ENCODE measurements around the gene MS4A2. TPM values are rescaled to one million over a fixed set of nuclear protein-coding genes. Genes with fewer than 3 reads are reported as not detected.
"Not testable (repeated sequence)": the region's sequence is repeated elsewhere in the genome, so short reads cannot be mapped to it uniquely, and the experiment has no call there.

MS4A2 gene
- total and polyA plus RNA-seq, 2 donors, result 1.3 to 17.3 TPM

DNA sequence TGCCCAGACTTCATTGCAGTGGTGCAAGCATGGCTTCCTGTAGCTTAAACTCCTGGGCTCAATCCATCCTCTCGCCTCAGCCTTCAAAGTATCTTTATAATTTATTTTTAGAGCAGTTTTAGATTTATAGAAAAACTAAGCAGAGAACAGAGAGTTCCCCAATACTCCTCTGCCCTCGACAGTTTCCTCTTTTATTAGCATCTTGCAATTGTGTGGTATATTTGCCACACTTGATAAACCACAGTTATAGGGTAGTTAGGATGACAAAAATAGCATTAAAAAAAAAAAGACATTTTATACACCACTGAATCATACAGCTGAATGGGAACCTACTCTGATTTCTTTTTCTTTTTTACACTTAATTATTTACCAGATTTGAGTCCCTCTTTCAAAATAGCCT is 31.2 kb downstream of the MS4A2 start:
- Histone ChIP-seq H3K27ac (ENCODE audit: low read depth) (no peak overlapping the region), H3K36me3 (ENCODE audit: insufficient read depth) (no peaks in the 10 kb centered on the region), H3K4me3 (ENCODE audit: low read depth, low read length) (no peak overlapping the region), H3K4me1 (ENCODE audit: insufficient read depth) (no peaks in the 10 kb centered on the region)
- WGBS, result 62% methylated on average over 2 of the region's 2 CpGs
- no peak for DNase-seq (ENCODE audit: extremely low spot score)

DNA sequence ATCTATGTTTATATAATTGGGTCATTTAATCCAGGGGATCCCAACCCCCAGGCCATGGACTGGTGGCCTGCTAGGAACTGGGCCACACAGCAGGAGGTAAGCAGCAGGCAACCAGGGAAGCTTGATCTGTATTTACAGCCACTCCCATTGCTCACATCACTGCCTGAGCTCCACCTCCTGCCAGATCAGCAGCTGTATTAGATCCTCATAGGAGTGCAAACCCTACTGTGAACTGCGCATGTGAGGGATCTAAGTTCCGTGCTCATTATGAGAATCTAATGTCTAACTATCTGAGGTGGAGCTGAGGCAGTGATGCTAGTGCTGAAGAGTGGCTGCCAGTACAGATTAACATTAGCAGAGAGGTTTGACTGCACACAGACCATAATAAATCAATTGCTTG is 32.8 kb downstream of the MS4A2 start:
- 43% methylated on average over 2 of the region's 2 CpGs for WGBS
- Histone ChIP-seq H3K36me3 (ENCODE audit: insufficient read depth) (no peaks in the 10 kb centered on the region), H3K4me3 (ENCODE audit: low read depth, low read length) (no peak overlapping the region), H3K27ac (ENCODE audit: low read depth) (no peak overlapping the region), H3K4me1 (ENCODE audit: insufficient read depth) (no peaks in the 10 kb centered on the region)
- no peak for DNase-seq (ENCODE audit: extremely low spot score)

DNA sequence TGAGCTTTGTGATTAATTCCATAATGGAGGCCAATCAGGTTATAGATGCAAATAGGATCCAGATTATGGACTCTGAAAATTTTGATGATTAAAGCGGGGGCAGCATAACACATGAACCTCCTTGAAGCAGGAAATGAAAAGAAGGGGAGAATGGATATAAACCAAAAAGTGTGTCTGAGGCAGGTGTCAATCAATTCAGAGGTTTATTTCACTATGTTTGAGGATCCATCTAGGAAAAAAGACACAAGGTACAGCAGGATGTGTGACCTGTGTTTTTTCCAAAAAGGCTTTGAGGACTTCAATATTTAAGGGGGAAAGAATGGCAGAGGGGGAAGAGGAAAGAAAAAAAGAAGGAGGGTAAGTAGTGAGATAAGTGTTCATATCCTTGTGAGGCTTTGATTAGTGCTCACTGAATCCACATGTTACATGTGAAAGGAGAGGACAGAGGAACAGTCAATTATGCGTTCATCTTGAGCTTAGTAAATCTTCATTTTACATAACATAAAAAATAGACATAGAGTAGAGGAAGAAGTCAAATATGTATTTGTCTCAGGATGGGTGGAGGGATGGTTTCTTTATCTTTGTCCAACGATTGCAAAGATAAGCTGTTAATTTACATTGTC is 34.1 kb downstream of the MS4A2 start:
- DNase-seq (ENCODE audit: extremely low spot score), result no peak
- Histone ChIP-seq H3K4me1 (ENCODE audit: insufficient read depth) (no peaks in the 10 kb centered on the region), H3K4me3 (ENCODE audit: low read depth, low read length) (no peak overlapping the region), H3K27ac (ENCODE audit: low read depth) (no peak overlapping the region), H3K36me3 (ENCODE audit: insufficient read depth) (no peaks in the 10 kb centered on the region)
- WGBS, result 71% methylated on average over 3 of the region's 3 CpGs

DNA sequence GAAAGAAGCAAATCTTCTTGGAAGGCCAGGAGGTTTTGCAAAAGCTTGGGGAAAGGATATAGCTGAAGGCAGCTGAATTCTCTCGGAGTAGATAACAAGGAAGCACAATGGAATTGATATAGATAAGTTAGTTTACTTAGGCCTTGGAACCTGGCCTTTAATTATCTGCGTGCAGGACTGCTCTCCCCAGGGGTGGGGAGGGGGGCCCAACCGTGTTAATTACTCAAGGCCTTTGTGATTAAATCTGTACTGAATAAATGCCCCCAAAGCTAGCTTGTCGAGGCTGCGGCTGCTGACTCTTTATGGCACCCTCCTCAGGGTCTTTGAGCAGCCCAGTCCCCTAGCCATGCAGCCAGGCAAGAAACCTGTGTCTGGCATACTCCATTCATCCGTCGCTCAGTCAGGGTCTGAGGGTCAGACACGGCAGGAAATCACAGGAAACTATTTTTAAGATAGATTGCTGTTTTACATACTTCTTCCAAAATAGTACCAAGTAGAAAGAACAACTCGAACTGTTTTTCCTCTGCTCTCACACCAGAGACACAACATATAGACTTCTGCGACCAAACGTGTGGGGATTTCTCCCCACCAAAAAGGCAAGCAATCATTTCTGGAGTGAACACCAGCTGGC is 36.5 kb downstream of the MS4A2 start:
- H3K4me1 ChIP-seq (ENCODE audit: insufficient read depth), result no peaks in the 10 kb centered on the region
- WGBS, result 38% methylated on average over 11 of the region's 11 CpGs
- no peaks in the 10 kb centered on the region for H3K36me3 ChIP-seq (ENCODE audit: insufficient read depth)
- no peak overlapping the region for H3K4me3 ChIP-seq (ENCODE audit: low read depth, low read length)
- no peak for DNase-seq (ENCODE audit: extremely low spot score)
- no peak overlapping the region for H3K27ac ChIP-seq (ENCODE audit: low read depth)

DNA sequence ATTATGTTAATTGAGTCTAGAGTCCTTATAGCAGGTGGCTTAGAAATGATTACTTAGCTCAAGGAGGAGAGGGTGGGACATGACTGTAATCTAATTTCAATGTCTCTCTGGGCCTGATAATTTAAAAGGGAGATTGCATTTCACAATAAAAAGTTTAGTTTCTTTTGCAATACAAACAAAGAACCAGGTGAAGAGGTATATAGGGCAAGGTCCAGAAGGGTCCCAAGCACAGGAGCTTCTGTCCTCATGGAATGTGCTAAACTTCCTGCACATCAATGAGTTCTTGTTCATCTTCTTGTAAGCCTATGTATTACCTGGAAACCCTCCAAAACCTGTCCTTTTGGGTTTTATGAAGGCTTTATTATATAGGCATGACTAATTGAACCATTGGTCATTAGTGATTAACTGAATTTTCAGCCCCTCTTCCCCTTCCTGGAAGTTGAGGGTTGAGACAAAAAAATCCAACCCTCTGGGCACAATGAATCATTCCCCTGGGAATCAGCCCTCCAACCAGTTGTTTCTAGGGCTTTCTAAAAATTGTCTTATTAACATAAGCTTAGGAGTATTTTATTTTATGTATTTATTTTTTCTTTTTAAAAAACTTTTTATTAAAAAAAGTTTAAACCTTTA is 37.6 kb downstream of the MS4A2 start:
- Histone ChIP-seq H3K27ac (ENCODE audit: low read depth) (no peak overlapping the region), H3K4me1 (ENCODE audit: insufficient read depth) (no peaks in the 10 kb centered on the region), H3K36me3 (ENCODE audit: insufficient read depth) (no peaks in the 10 kb centered on the region), H3K4me3 (ENCODE audit: low read depth, low read length) (no peak overlapping the region)
- no peak for DNase-seq (ENCODE audit: extremely low spot score)

DNA sequence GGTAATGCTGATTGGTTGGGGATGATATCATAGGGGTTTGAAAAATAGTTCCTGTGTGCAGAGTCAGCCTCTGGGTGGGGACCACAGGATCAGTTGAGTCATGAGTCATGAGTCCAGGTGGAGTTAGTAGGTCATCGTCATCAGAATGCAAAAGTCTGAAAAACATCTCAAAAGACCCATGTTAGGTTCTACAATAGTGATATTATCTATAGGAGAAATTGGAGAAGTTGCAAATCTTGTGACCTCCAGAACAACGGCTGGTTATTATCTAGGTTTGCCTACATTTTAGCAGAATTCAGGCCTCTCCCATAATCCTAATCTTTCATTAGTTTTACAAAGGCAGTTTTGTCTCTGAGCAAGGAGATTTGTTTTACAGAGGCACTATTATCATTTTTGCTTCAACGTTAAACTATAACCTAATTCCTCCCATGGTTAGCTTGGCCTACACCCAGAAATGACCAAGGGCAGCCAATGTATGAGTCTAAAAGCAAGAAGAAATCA is 38.9 kb downstream of the MS4A2 start:
- no peak overlapping the region for H3K27ac ChIP-seq (ENCODE audit: low read depth)
- no peak for DNase-seq (ENCODE audit: extremely low spot score)
- H3K4me1 ChIP-seq (ENCODE audit: insufficient read depth), result no peaks in the 10 kb centered on the region
- whole genome bisulfite sequencing, result 55% methylated on average over 3 of the region's 3 CpGs
- H3K4me3 ChIP-seq (ENCODE audit: low read depth, low read length), result no peak overlapping the region
- H3K36me3 ChIP-seq (ENCODE audit: insufficient read depth), result no peaks in the 10 kb centered on the region

DNA sequence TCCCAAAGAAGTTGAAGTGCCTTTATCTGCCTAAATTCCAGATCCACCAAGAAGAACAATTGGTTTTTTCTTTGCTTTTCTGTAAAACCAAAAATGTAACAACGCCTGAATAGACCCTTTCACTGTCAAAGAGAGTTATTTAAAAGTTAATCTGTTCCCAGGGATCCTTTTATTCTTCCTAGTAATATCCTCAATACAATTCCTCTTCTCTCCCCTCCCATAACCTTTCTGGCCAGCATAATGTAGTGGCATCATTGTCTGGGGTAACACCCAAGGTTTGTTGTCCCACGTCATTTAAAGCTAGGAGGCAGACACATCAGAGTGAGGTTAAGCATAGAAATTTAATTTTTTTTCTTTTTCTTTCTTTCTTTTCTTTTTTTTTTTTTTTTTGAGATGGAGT is 39.9 kb downstream of the MS4A2 start:
- no peak for DNase-seq (ENCODE audit: extremely low spot score)
- Histone ChIP-seq H3K27ac (ENCODE audit: low read depth) (no peak overlapping the region), H3K4me3 (ENCODE audit: low read depth, low read length) (no peak overlapping the region), H3K4me1 (ENCODE audit: insufficient read depth) (no peaks in the 10 kb centered on the region), H3K36me3 (ENCODE audit: insufficient read depth) (no peaks in the 10 kb centered on the region)
- 85% methylated on average over 2 of the region's 2 CpGs for WGBS

DNA sequence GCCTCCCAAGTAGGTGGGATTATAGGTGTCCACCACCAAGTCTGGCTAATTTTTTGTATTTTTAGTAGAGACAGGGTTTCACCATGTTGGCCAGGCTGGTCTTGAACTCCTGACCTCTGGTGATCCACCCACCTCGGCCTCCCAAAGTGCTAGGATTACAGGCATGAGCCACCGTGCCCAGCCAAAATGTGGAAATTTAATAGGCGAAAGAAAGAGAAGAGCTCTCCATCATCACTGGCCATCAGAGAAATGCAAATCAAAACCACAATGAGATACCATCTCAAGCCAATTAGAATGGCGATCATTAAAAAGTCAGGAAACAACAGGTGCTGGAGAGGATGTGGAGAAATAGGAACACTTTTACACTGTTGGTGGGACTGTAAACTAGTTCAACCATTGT is 40.4 kb downstream of the MS4A2 start:
- not testable (repeated sequence) for H3K27ac ChIP-seq (ENCODE audit: low read depth); H3K4me1 ChIP-seq (ENCODE audit: insufficient read depth); H3K4me3 ChIP-seq (ENCODE audit: low read depth, low read length); DNase-seq (ENCODE audit: extremely low spot score); H3K36me3 ChIP-seq (ENCODE audit: insufficient read depth)
- WGBS, result 96% methylated on average over 4 of the region's 4 CpGs

DNA sequence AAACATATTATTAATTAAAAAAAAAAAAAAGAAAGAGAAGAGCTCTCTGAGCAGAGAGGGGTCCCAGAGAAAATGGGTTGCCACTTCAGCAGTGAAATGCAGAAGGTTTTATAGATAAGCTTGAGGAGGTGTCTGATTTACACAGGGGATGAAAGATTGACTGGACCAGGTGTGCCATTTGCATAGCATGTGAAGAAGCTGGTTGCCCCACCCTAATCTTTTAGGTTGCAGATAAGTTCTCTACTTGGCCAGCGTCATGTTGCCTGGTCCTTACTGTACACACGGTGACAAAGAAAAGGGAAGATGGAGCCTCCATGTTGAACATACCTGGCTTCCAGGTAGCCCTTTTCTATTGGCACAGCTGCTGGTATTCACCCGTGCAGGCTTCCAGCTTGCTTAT is 41.4 kb downstream of the MS4A2 start:
- H3K4me3 ChIP-seq (ENCODE audit: low read depth, low read length), result no peak overlapping the region
- DNase-seq (ENCODE audit: extremely low spot score), result no peak
- H3K27ac ChIP-seq (ENCODE audit: low read depth), result no peak overlapping the region
- no peaks in the 10 kb centered on the region for H3K4me1 ChIP-seq (ENCODE audit: insufficient read depth)
- no peaks in the 10 kb centered on the region for H3K36me3 ChIP-seq (ENCODE audit: insufficient read depth)
- 77% methylated on average over 3 of the region's 3 CpGs for WGBS

DNA sequence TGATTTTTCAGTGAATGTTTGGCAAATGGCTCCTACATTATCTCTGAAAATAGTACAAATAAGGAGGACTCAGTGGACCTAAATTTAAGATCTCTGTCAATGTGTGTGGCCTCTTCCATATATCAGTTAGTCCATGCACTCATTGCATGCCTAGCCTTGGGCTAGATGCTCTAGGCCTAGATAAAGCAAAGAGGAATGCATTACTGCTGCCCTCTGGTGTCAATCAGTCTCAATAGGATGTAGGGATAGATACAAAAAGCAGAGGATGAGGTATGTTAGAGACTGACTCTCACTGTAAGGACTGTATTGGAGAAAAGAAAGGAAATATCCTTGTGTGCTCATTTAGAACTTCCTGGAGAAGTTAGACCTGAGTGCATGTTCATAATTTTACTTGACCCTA is 42.0 kb downstream of the MS4A2 start:
- DNase-seq (ENCODE audit: extremely low spot score), result peak; percentile 31
- no peaks in the 10 kb centered on the region for H3K4me1 ChIP-seq (ENCODE audit: insufficient read depth)
- no peak overlapping the region for H3K4me3 ChIP-seq (ENCODE audit: low read depth, low read length)
- no peak overlapping the region for H3K27ac ChIP-seq (ENCODE audit: low read depth)
- H3K36me3 ChIP-seq (ENCODE audit: insufficient read depth), result no peaks in the 10 kb centered on the region

DNA sequence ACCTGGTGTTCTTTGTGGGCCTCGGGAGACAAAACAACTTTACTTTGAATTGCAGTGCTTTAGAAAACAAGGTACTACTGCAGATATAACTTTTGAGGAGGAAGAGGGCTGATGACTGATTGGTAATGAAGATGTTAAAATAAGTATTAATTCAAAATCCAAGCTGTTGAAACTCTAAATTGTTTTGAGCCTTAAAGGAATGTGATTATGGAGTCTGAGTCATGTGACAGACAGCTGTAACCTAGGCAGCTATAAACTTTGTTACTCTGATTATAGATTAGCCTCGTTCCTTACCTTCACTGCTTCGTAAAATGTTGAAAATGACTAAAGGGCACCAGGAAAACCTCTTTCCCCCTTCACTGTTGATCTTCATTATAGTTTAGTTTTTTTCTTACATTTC is 43.4 kb downstream of the MS4A2 start:
- Histone ChIP-seq H3K4me1 (ENCODE audit: insufficient read depth) (no peaks in the 10 kb centered on the region), H3K36me3 (ENCODE audit: insufficient read depth) (no peaks in the 10 kb centered on the region), H3K27ac (ENCODE audit: low read depth) (no peak overlapping the region), H3K4me3 (ENCODE audit: low read depth, low read length) (no peak overlapping the region)
- 60% methylated on average over 3 of the region's 3 CpGs for WGBS
- DNase-seq (ENCODE audit: extremely low spot score), result no peak

DNA sequence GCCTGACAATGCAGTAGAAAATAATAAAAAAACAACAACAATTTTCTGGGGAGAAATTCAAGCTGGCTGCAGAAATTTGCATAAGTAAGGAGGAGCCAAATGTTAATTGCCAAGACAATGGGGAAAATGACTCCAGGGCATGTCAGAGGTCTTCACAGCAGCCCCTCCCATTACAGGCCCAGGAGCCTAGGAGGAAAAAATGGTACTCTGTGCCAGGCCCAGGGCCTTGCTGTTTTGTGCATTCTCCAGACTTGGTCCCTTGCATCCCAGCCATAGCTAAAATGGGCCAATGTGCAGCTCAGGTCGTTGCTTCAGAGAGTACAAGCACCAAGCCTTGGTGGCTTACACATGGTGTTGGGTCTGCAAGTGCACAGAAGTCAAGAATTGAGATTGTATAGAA is 45.5 kb downstream of the MS4A2 start:
- Histone ChIP-seq H3K36me3 (ENCODE audit: insufficient read depth) (no peaks in the 10 kb centered on the region), H3K4me3 (ENCODE audit: low read depth, low read length) (no peak overlapping the region), H3K27ac (ENCODE audit: low read depth) (no peak overlapping the region), H3K4me1 (ENCODE audit: insufficient read depth) (no peaks in the 10 kb centered on the region)
- no peak for DNase-seq (ENCODE audit: extremely low spot score)
- WGBS, result 25% methylated on average over 1 of the region's 1 CpG

DNA sequence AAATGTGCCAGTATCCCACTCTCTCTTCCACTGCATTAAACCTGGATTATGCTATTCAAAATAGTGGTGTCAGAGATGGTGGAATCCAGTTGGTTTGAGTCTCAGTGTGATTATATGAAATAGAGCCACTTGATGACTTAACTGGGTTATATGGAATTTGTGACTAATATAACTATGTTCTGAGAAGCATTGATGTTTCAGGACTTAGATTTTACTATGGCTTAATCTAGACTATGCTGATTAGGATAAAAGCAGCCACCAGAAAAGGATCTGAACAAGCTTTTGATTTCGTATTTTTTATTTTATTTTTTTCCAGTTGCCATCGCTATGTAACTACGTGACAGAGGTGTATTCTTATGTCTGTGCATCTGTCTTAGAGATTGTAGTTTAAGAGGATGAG is 55.3 kb downstream of the MS4A2 start:
- Histone ChIP-seq H3K4me1 (ENCODE audit: insufficient read depth) (no peaks in the 10 kb centered on the region), H3K27ac (ENCODE audit: low read depth) (no peak overlapping the region), H3K36me3 (ENCODE audit: insufficient read depth) (no peaks in the 10 kb centered on the region), H3K4me3 (ENCODE audit: low read depth, low read length) (no peak overlapping the region)
- DNase-seq (ENCODE audit: extremely low spot score), result no peak
- WGBS, result 85% methylated on average over 3 of the region's 3 CpGs

DNA sequence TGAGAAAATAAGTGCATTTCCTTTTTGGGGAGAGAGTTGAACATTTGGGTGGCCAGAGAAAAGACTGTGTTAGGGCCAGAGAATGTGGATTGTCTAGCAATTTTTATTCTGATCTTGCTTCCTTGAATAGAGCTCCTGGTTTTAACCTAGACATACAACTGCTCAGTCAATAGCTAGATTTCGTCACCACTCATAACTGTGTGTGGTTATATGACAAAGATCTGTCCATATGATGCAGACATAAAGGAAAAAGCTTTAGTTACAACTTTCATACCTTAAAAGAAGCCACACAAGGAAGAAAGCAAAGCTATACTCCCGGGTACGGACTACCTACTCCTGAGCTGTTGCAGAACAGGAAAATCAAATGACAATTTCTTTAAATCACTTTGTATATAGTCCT is 57.2 kb downstream of the MS4A2 start:
- H3K27ac ChIP-seq (ENCODE audit: low read depth), result no peak overlapping the region
- 79% methylated on average over 3 of the region's 3 CpGs for WGBS
- DNase-seq (ENCODE audit: extremely low spot score), result no peak
- H3K4me1 ChIP-seq (ENCODE audit: insufficient read depth), result no peaks in the 10 kb centered on the region
- no peak overlapping the region for H3K4me3 ChIP-seq (ENCODE audit: low read depth, low read length)
- no peaks in the 10 kb centered on the region for H3K36me3 ChIP-seq (ENCODE audit: insufficient read depth)
